Measurements from ENCODE around the gene ASB8.

The ASB8 gene

DNA sequence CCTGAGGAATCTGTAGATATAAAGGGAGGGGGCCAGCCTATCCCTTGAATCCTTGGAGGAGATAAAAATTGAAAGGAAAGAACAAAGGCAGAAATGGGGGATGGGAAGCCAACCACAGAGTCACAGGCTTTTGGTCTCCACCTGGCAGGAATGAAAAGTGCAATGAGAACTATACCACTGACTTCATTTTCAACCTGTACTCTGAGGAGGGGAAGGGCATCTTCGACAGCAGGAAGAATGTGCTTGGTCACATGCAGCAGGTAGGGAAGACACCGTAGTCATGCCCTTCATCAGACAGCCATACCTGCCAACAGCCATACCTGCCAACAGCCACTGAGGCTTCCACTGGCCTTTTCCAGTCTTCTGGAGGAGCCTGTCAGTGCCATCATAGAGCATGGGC lies 13.4 kb downstream of the ASB8 start:
- TF ChIP-seq, protein P1, sequence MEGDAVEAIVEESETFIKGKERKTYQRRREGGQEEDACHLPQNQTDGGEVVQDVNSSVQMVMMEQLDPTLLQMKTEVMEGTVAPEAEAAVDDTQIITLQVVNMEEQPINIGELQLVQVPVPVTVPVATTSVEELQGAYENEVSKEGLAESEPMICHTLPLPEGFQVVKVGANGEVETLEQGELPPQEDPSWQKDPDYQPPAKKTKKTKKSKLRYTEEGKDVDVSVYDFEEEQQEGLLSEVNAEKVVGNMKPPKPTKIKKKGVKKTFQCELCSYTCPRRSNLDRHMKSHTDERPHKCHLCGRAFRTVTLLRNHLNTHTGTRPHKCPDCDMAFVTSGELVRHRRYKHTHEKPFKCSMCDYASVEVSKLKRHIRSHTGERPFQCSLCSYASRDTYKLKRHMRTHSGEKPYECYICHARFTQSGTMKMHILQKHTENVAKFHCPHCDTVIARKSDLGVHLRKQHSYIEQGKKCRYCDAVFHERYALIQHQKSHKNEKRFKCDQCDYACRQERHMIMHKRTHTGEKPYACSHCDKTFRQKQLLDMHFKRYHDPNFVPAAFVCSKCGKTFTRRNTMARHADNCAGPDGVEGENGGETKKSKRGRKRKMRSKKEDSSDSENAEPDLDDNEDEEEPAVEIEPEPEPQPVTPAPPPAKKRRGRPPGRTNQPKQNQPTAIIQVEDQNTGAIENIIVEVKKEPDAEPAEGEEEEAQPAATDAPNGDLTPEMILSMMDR (IDR thresholded peaks at IDR 0.05; ENCODE audit: low read depth, low read length), result no peak
- no peak for DNase-seq (ENCODE audit: low read depth in 2 of 2)
- no peak overlapping the region for H3K4me3 ChIP-seq (replicated peaks in 1 of 2; ENCODE audit: low read depth in 2 of 2, low read length in 2 of 2)

DNA sequence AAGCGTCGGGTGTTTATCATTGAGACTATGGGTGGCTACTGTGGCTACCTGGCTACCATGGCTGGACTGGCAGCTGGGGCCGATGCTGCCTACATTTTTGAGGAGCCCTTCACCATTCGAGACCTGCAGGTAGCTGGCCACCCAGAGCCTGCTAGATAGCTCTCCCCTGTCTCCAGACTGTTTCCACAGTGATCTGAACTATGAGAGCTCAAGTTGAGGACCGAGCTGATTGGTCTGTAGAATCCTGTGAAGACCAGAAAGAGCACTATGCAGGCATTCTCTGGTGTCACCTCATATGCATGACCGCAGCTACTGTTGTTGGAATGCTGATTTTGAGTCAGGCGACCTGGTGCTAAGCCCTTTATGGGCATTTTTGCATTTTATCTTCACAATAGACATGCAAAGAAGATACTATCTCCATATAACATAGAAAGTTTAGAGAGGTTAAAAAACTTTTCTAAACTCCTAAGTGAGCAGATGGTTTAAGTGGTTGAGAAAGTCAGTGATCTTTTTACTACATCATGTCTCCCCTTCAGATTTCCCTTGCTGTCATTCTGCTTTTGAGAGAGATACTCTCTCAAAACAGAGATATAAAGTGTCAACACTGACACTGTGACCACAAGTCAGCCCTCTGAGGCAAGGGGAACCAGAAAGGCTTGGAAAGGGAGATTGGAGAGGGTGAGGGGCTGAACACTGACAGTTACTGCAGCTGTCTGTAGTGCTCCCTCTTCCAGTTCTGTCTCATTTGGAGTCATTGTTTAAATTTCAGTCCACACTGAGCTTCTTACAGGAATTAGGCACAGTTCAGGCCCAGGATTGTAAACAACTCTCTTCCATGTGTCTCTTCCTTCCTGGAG lies 14.3 kb downstream of the ASB8 start:
- TF ChIP-seq, protein P1 (IDR thresholded peaks at IDR 0.05; ENCODE audit: low read depth, low read length), result no peak
- no peak overlapping the region for H3K4me3 ChIP-seq (replicated peaks in 1 of 2; ENCODE audit: low read depth in 2 of 2, low read length in 2 of 2)
- no peak for DNase-seq (ENCODE audit: low read depth in 2 of 2)

DNA sequence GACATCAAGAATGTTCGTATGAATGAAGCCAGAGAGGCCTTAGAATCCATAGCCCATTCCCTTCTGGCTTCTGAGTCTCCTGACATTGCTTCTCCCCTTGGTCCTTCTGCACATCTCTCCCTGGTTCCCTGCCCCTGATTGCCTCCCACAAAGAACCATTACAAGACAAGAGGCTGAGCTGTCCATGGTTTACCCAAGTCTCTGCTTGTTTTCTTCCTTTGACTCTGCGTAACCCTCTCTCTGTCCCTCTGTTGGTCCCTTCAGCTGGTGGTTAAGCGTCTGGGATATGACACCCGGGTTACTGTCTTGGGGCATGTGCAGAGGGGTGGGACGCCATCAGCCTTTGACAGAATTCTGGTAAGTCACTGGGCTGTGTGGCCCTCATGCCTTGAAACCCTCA lies 22.3 kb downstream of the ASB8 start:
- DNase-seq (ENCODE audit: low read depth in 2 of 2), result no peak
- no peak overlapping the region for H3K4me3 ChIP-seq (replicated peaks in 1 of 2; ENCODE audit: low read depth in 2 of 2, low read length in 2 of 2)
- TF ChIP-seq, protein P1 (IDR thresholded peaks at IDR 0.05; ENCODE audit: low read depth, low read length), result no peak

DNA sequence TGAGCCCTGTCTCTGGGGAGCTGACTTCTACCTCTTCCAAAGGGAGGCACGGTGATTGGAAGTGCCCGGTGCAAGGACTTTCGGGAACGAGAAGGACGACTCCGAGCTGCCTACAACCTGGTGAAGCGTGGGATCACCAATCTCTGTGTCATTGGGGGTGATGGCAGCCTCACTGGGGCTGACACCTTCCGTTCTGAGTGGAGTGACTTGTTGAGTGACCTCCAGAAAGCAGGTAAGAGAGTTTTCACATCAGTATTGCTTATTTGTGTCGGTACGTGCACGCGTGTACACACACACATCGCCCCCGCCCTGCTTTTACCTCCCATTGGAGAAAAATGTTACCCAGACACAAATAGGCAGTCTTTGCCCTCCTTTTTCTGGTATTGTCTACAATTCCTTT lies 24.5 kb downstream of the ASB8 start:
- DNase-seq (ENCODE audit: low read depth in 2 of 2), result no peak
- H3K4me3 ChIP-seq (replicated peaks in 1 of 2; ENCODE audit: low read depth in 2 of 2, low read length in 2 of 2), result no peak overlapping the region
- TF ChIP-seq, protein P1 (IDR thresholded peaks at IDR 0.05; ENCODE audit: low read depth, low read length), result no peak

DNA sequence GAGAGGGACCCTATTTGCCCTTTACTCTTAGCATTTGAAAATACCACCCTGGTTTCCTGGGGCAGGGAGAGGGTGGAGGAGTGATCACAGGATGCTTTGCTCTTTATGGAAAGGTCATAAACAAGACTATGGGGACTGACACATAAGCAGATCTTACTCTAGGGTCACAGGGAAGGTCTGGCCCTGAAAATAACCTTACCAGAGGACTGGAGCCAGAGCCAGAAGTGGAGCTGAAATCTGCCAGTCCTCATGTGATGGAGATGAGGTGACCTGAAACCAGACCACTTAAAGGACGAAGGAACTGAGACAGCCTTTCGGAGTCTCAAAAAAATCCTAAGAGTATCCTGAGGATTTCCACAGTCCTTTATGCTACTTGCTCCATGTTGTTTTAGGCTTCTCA lies 25.8 kb downstream of the ASB8 start:
- H3K4me3 ChIP-seq (replicated peaks in 1 of 2; ENCODE audit: low read depth in 2 of 2, low read length in 2 of 2), result no peak overlapping the region
- TF ChIP-seq, protein P1 (IDR thresholded peaks at IDR 0.05; ENCODE audit: low read depth, low read length), result no peak
- no peak for DNase-seq (ENCODE audit: low read depth in 2 of 2)

DNA sequence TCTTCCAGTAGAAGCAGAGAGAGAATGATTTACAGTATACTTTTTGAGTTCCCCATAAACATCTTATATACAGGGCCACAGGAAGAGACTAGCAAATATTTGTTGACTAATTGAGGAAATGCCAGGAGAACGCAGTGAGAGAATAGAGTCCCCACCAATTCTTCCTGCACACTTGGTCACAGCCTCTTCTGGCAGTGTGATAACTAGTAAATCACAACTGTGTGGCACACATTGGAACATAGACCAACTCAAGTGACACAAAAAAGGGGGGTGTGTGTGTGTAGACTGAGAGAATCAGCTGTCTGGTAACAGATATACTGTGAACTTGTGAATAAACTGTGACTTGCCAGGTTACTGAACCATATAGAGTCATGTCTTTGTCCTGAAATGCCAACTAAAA lies 27.9 kb downstream of the ASB8 start:
- H3K4me3 ChIP-seq (replicated peaks in 1 of 2; ENCODE audit: low read depth in 2 of 2, low read length in 2 of 2), result no peak overlapping the region
- TF ChIP-seq, protein P1 (IDR thresholded peaks at IDR 0.05; ENCODE audit: low read depth, low read length), result no peak

More for the DNA sequence above, 27.9 kb downstream of the ASB8 start:
- DNase-seq (ENCODE audit: low read depth in 2 of 2), result no peak
